Fibroblast of pulmonary artery (primary cell): ENCODE data around the gene STEAP4.

Source experiments
- DNase-seq: peaks from one replicate; pipeline ENCODE4 v3.0.0-alpha.2; 2010; ENCODE audit warnings: low read depth
- H3K4me3 ChIP-seq: replicated peaks from 2 replicates; pipeline ENCODE4 v1.5.1; 2011; ENCODE audit warnings: low read depth, mild to moderate bottlenecking, control low read depth, low read length, moderate library complexity
- TF ChIP-seq, protein P1 (sequence below): IDR thresholded peaks from 2 replicates; pipeline ENCODE4 v1.5.1; 2011; ENCODE audit warnings: mild to moderate bottlenecking, control low read depth, low read length, inconsistent platforms; ENCODE audit errors: missing control alignments

The STEAP4 gene

GRCh38 chr7:88344956-88345832, 38.5 kb upstream of the STEAP4 start:
- DNase-seq, result peak; percentile 30
- TF ChIP-seq, protein P1, sequence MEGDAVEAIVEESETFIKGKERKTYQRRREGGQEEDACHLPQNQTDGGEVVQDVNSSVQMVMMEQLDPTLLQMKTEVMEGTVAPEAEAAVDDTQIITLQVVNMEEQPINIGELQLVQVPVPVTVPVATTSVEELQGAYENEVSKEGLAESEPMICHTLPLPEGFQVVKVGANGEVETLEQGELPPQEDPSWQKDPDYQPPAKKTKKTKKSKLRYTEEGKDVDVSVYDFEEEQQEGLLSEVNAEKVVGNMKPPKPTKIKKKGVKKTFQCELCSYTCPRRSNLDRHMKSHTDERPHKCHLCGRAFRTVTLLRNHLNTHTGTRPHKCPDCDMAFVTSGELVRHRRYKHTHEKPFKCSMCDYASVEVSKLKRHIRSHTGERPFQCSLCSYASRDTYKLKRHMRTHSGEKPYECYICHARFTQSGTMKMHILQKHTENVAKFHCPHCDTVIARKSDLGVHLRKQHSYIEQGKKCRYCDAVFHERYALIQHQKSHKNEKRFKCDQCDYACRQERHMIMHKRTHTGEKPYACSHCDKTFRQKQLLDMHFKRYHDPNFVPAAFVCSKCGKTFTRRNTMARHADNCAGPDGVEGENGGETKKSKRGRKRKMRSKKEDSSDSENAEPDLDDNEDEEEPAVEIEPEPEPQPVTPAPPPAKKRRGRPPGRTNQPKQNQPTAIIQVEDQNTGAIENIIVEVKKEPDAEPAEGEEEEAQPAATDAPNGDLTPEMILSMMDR, result peak; percentile 58
- no peak overlapping the region for H3K4me3 ChIP-seq

DNA sequence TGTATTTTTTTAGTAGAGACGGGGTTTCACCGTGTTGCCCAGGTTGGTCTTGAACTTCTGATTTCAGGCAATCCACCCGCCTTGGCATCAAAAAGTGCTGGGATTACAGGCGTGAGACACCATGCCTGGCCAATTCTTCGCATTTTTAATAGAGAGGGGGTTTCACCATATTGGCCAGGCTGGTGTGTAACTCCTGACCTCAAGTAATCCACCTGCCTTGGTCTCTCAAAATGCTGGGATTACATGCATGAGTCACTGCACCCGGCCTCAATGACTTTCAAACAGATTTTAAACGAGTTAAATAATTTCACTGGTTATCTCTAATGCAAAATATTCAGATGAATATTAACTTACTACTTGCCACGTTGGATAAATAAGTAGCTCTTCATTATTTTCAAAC, 37.6 kb upstream of the STEAP4 start:
- TF ChIP-seq, protein P1, result no peak
- DNase-seq, result no peak

GRCh38 chr7:88339195-88339922, 32.7 kb upstream of the STEAP4 start:
- H3K4me3 ChIP-seq, result no peak overlapping the region
- no peak for DNase-seq
- TF ChIP-seq, protein P1, result no peak

More for the DNA sequence above, 37.6 kb upstream of the STEAP4 start:
- H3K4me3 ChIP-seq, result no peak overlapping the region

DNA sequence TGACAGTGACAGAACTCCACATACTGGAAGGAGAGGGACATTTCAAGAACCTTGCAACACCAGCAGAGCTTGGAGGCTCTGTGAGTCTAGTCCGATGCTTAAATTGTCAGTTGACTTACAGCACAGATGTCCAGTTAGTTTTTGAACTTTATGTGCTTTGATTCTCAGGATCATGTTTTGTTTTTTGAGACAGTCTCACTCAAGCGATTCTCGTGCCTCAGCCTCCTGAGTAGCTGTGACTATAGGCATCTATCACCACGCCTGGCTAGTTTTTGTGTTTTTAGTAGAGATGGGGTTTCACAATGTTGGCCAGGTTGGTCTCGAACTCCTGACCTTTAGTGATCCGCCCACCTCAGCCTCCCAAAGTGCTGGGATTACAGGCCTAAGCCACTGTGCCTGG, 31.8 kb upstream of the STEAP4 start:
- TF ChIP-seq, protein P1, result no peak
- DNase-seq, result no peak
- H3K4me3 ChIP-seq, result no peak overlapping the region

DNA sequence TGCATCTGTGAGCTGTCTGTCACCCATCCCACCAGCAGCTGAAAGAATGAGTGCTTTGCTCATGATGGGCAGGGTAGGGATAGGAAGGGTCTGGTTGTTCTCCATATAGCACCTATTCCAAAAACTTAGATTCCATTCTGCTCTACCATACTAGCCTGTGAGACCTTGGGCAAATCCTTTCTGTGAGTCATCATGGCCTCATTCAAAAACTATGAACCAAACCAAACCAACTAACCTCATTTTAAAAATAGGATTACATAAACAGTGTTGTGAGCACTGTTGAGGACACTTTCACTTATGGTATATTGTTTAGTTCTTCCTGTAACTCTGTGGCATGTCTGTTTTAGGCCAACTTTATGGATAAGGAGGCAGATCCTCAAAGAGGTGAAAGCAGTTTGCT, 30.9 kb upstream of the STEAP4 start:
- TF ChIP-seq, protein P1, result no peak
- no peak overlapping the region for H3K4me3 ChIP-seq
- peak; percentile 32 for DNase-seq

GRCh38 chr7:88331322-88331721, 24.6 kb upstream of the STEAP4 start:
- no peak overlapping the region for H3K4me3 ChIP-seq
- TF ChIP-seq, protein P1, result no peak
- DNase-seq, result no peak
